ENCODE results near the gene NES.

DNA sequence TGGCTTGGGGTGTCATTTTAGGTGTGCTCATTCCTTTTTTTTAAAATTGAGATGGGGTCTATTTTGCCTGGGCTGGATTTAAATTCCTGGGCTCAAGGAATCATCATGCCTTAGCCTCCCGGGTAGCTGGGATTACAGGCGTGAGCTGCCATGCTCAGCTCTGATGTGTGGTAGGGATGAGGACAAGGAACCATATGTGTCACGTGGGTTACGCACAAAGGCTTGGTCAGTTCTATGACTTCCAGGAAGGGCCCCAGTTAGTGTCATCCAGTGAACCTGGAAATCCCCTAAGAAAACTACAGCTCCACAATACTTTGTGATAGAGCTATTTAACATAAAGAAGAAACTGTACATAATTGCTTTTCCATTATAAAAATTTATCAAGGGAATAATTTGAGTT is 44.3 kb upstream of the NES start:
- TF ChIP-seq, protein P1, sequence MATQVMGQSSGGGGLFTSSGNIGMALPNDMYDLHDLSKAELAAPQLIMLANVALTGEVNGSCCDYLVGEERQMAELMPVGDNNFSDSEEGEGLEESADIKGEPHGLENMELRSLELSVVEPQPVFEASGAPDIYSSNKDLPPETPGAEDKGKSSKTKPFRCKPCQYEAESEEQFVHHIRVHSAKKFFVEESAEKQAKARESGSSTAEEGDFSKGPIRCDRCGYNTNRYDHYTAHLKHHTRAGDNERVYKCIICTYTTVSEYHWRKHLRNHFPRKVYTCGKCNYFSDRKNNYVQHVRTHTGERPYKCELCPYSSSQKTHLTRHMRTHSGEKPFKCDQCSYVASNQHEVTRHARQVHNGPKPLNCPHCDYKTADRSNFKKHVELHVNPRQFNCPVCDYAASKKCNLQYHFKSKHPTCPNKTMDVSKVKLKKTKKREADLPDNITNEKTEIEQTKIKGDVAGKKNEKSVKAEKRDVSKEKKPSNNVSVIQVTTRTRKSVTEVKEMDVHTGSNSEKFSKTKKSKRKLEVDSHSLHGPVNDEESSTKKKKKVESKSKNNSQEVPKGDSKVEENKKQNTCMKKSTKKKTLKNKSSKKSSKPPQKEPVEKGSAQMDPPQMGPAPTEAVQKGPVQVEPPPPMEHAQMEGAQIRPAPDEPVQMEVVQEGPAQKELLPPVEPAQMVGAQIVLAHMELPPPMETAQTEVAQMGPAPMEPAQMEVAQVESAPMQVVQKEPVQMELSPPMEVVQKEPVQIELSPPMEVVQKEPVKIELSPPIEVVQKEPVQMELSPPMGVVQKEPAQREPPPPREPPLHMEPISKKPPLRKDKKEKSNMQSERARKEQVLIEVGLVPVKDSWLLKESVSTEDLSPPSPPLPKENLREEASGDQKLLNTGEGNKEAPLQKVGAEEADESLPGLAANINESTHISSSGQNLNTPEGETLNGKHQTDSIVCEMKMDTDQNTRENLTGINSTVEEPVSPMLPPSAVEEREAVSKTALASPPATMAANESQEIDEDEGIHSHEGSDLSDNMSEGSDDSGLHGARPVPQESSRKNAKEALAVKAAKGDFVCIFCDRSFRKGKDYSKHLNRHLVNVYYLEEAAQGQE (IDR thresholded peaks at IDR 0.05; ENCODE audit: low read depth), result no peak
- TF ChIP-seq CREB1 (IDR thresholded peaks at IDR 0.05; ENCODE audit: low read depth), result no peak

Measured in Ishikawa (cell line).